ENCODE results near the gene BFSP2.
"Not testable (repeated sequence)": the region's sequence is repeated elsewhere in the genome, so short reads cannot be mapped to it uniquely, and the experiment has no call there.

Gene BFSP2

GRCh38 chr3:133520286-133520685 lies 120.4 kb downstream of the BFSP2 start:
- DNase-seq (ENCODE audit: low spot score): no peak

DNA sequence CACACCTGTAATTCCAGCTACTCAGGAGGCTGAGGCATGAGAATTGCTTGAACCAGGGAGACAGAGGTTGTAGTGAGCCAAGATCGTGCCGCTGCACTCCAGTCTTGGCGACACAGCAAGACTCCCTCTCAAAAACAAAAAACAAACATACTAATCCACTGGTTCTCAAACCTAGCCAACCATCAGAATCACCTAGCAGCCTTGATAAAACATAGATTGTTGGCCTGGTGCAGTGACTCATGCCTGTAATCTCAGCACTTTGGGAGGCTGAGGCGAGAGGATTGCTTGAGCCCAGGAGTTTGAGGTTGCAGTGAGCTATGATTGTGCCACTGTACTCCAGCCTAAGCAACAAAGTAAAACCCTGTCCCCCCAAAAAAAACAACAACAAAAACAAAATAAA lies 121.1 kb downstream of the BFSP2 start:
- not testable (repeated sequence) for DNase-seq (ENCODE audit: low spot score)

GRCh38 chr3:133521946-133522345 lies 122.1 kb downstream of the BFSP2 start:
- DNase-seq (ENCODE audit: low spot score): no peak

DNA sequence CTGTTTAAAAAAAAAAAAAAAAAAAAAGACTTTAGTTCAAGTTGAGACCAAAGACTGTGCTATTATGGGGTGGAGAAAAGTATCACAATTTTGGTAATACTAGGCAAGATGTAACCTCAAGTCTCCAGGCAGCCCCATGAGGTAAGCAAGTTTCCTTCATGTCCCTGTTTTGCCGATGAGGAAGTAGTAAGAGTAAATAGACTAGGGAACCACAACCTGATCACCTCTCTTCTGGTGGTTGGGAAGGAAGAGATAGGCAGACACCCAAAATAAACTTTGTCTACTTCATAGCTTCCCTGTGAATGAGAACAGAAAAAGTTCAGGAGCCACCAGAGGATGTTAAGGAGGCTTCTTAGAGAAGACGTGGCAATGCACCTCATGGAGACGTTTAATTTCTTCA lies 123.9 kb downstream of the BFSP2 start:
- DNase-seq (ENCODE audit: low spot score): not testable (repeated sequence)

All from D341Med (cell line).